ENCODE measurements around the gene KDM7A.

The KDM7A gene, protein sequence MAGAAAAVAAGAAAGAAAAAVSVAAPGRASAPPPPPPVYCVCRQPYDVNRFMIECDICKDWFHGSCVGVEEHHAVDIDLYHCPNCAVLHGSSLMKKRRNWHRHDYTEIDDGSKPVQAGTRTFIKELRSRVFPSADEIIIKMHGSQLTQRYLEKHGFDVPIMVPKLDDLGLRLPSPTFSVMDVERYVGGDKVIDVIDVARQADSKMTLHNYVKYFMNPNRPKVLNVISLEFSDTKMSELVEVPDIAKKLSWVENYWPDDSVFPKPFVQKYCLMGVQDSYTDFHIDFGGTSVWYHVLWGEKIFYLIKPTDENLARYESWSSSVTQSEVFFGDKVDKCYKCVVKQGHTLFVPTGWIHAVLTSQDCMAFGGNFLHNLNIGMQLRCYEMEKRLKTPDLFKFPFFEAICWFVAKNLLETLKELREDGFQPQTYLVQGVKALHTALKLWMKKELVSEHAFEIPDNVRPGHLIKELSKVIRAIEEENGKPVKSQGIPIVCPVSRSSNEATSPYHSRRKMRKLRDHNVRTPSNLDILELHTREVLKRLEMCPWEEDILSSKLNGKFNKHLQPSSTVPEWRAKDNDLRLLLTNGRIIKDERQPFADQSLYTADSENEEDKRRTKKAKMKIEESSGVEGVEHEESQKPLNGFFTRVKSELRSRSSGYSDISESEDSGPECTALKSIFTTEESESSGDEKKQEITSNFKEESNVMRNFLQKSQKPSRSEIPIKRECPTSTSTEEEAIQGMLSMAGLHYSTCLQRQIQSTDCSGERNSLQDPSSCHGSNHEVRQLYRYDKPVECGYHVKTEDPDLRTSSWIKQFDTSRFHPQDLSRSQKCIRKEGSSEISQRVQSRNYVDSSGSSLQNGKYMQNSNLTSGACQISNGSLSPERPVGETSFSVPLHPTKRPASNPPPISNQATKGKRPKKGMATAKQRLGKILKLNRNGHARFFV

GRCh38 chr7:140176811-140177702, at the start of gene KDM7A:
Gene KDM7A, minus strand, starts transcription at chr7:140176983. Its CDS starts 46 bp downstream, at chr7:140176937.
- no peaks in the 10 kb centered on the region for H3K36me3 ChIP-seq (replicated peaks)
- peaks cover 4% of the 10 kb centered on the region; the same call in 1 of the 2 replicates for H3K4me1 ChIP-seq
- H3K4me3 ChIP-seq: peak within 1 kb of the TSS; percentile 63
- 0 out of 2 replicates have a peak, but pooled peaks cover 2% of the 10 kb centered on the region for H3K9me3 ChIP-seq
- H3K27me3 ChIP-seq (ENCODE audit: low read depth): peaks cover 8% of the 10 kb centered on the region
- in situ Hi-C loops (cut with MboI; ENCODE audit: low sequenced_read_pairs): loop anchor here (10.0 kb wide), 1 partner anchor 148 kb away; no protein-coding TSS in a partner anchor
- peak; percentile 84 to 87 for DNase-seq (ENCODE audit: low spot score in 2 of 2)

GRCh38 chr7:140225562-140226249, 48.9 kb upstream of the KDM7A start:
- DNase-seq (ENCODE audit: low spot score in 2 of 2): no peak
- no peak overlapping the region for H3K4me3 ChIP-seq
- H3K9me3 ChIP-seq: no peaks in the 10 kb centered on the region
- H3K4me1 ChIP-seq: no peaks in the 10 kb centered on the region
- in situ Hi-C loops (cut with MboI; ENCODE audit: low sequenced_read_pairs): no loop called here
- no peaks in the 10 kb centered on the region for H3K27me3 ChIP-seq (ENCODE audit: low read depth)
- no peaks in the 10 kb centered on the region for H3K36me3 ChIP-seq (replicated peaks)

DNA sequence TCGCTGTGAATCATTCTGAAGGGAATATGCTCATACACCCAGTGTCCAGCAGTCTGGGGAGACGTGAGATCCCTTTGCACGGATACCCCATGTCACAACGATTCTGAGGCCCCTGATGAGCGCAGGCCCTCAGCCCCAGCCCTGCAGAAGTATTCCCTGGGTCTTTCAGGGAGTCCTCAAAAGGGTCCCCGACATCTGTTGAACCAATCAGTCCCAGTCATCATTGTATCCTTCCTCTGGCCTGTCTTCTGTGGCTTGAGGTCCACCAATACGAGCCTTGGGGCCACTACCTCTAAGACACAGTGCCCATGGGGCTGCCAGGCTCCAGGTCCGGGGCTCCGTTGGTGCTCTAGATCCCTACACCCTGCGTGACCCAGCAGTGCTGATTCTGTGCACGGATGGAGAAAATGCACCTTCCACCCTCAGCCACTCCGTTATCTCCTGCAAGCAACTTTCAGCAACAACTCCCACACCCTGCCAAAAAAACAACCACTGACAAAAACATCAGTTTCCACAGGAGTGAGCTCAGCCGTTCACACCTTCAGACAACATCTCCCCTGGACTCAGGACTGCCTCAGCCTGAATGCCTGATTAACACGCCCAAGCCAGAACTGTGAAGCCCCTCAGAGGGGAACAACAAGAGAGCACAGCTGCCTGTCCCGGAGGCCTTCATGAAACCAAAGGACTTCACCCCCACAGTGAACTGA, 46.9 kb upstream of the KDM7A start:
- in situ Hi-C loops (cut with MboI; ENCODE audit: low sequenced_read_pairs): no loop called here
- H3K36me3 ChIP-seq (replicated peaks): no peaks in the 10 kb centered on the region
- no peak overlapping the region for H3K4me3 ChIP-seq
- H3K4me1 ChIP-seq: no peaks in the 10 kb centered on the region
- no peaks in the 10 kb centered on the region for H3K9me3 ChIP-seq
- no peaks in the 10 kb centered on the region for H3K27me3 ChIP-seq (ENCODE audit: low read depth)
- no peak for DNase-seq (ENCODE audit: low spot score in 2 of 2)

DNA sequence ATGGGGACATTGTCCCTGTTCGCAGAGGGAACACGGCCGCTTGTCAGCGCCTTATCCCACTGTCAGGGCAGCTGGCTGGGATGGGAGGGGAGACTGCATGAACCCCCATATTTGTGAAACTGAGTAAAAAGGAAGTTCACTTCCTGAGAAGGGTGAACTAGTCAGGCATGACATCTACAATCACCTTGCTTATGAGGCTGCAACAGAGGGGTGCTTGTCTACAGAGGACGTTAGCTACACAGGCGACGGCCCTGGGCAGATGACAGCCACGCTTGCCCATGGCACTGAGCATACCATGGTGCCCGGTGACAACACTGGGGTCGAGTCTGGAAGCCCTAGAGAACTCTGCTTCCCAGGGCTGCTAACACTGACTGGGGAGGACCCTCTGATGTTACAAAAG, 46.0 kb upstream of the KDM7A start:
- in situ Hi-C loops (cut with MboI; ENCODE audit: low sequenced_read_pairs): no loop called here
- no peaks in the 10 kb centered on the region for H3K36me3 ChIP-seq (replicated peaks)
- H3K4me3 ChIP-seq: no peak overlapping the region
- no peaks in the 10 kb centered on the region for H3K27me3 ChIP-seq (ENCODE audit: low read depth)
- no peaks in the 10 kb centered on the region for H3K9me3 ChIP-seq
- no peak for DNase-seq (ENCODE audit: low spot score in 2 of 2)
- no peaks in the 10 kb centered on the region for H3K4me1 ChIP-seq

DNA sequence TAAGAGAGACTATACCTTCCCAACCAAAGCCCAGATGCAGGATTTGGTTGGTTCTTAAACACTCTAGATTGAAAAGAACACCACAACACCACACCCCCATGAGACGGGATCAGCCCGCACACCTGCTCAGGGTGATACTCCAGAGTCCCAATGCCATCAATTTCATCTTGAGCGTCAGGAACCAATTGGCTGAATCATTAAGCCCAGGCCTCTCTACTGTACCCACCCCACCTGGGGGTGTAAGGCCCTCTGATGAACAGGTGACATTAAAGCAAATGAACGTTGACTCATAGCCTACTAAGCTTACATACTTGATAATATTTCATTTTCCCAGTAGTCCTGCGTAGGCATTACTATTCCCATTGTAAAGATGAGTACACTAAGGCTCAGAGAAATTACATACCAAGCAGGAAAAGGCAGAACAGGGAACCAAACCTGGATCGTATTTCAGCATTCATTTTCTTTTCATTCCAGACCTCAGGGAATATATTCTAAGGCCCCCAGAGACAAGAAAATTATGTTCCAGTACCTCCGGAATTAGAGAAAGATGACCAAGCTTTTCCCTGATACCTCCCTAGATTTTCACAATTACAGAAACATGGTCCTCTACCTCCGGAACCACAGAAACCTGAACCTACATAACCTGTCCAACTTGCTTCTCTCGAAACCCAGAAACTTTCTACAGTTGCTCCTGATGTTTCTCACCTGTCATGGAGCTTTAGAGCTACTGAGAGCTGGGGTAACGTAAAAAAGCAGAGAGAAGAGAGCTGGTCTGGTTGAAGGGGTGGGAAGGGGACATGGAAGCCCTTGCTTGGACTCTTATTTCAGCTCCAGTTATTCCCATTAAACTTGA, 43.1 kb upstream of the KDM7A start:
- Histone ChIP-seq H3K4me3 (no peak overlapping the region), H3K36me3 (replicated peaks) (no peaks in the 10 kb centered on the region), H3K9me3 (no peaks in the 10 kb centered on the region), H3K27me3 (ENCODE audit: low read depth) (no peaks in the 10 kb centered on the region), H3K4me1 (no peaks in the 10 kb centered on the region)
- in situ Hi-C loops (cut with MboI; ENCODE audit: low sequenced_read_pairs): no loop called here
- DNase-seq (ENCODE audit: low spot score in 2 of 2): no peak

- no peaks in the 10 kb centered on the region for H3K27me3 ChIP-seq (ENCODE audit: low read depth)
- H3K4me3 ChIP-seq: no peak overlapping the region
- no peaks in the 10 kb centered on the region for H3K9me3 ChIP-seq
- no peaks in the 10 kb centered on the region for H3K36me3 ChIP-seq (replicated peaks)
- no peak for DNase-seq (ENCODE audit: low spot score in 2 of 2)
- in situ Hi-C loops (cut with MboI; ENCODE audit: low sequenced_read_pairs): no loop called here
- no peaks in the 10 kb centered on the region for H3K4me1 ChIP-seq
Observed at GRCh38 chr7:140218656-140219055, 41.9 kb upstream of the KDM7A start.

DNA sequence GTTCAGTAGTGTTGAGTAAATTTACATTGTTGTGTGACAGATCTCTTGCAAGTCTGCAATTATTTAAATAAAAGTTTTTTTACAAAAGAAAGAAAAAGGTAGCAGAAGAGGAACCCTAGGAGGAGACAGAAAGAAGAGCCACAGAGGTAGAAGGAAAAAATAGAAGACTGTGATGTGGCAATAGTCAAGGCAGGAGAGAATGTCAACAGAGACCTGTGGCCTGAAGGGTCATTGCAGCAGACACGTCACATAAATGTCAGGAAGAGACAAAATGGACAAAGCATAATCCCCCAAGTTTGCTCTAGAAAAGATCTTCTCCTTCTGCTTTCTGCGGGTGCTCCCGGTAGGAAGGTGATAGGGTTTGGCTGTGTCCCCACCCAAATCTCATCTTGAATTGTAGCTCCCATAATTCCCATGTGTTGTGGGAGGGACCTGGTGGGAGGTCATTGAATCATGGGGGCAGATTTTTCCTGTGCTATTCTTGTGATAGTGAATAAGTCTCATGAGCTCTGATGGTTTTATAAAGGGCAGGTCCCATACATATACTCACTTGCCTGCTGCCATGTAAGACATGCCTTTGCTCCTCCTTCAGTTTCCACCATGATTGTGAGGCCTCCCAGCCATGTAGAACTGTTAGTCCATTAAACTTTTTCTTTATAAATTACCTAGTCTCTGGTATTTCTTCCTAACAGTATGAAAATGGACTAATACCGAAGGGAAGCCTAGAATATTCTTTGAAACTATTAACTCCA, 41.1 kb upstream of the KDM7A start:
- Histone ChIP-seq H3K9me3 (no peaks in the 10 kb centered on the region), H3K4me1 (no peaks in the 10 kb centered on the region), H3K4me3 (no peak overlapping the region), H3K36me3 (replicated peaks) (no peaks in the 10 kb centered on the region), H3K27me3 (ENCODE audit: low read depth) (no peaks in the 10 kb centered on the region)
- in situ Hi-C loops (cut with MboI; ENCODE audit: low sequenced_read_pairs): no loop called here
- DNase-seq (ENCODE audit: low spot score in 2 of 2): no peak

- Histone ChIP-seq H3K36me3 (replicated peaks) (no peaks in the 10 kb centered on the region), H3K27me3 (ENCODE audit: low read depth) (no peaks in the 10 kb centered on the region), H3K9me3 (no peaks in the 10 kb centered on the region), H3K4me1 (no peaks in the 10 kb centered on the region), H3K4me3 (no peak overlapping the region)
- DNase-seq (ENCODE audit: low spot score in 2 of 2): no peak
- in situ Hi-C loops (cut with MboI; ENCODE audit: low sequenced_read_pairs): no loop called here
Observed at GRCh38 chr7:140215281-140215680, 38.5 kb upstream of the KDM7A start.

DNA sequence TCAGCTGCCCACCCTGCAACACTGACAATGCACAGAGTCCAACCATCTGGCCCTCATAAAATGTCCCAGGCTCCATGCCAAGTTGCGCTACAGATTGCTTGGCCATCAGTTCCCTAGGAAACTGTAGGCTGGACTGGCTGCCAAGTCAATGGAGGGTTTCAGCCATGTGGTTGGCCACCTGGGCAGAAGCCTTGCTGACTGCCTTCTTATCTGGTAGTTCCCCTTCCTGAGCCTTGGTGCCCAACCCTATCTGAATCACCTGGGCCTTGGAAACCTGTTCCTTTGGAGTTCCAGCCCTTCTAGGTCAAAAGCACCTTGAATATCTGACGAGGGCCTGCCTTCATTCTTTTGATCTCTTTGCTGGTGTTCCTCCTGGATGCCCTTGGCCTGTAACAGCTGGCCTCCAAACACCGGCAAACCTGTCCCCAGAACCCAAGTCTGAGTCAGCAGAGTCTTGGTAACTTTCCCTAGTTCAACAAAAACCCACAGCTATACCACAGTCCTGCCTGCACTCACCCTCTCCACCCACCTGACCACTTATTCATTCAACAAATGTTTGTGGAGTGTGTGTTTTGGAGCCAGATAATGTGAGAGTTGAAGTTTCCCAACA, 37.4 kb upstream of the KDM7A start:
- H3K36me3 ChIP-seq (replicated peaks): no peaks in the 10 kb centered on the region
- H3K4me1 ChIP-seq: no peaks in the 10 kb centered on the region
- H3K9me3 ChIP-seq: no peaks in the 10 kb centered on the region
- in situ Hi-C loops (cut with MboI; ENCODE audit: low sequenced_read_pairs): no loop called here
- H3K4me3 ChIP-seq: no peak overlapping the region
- no peak for DNase-seq (ENCODE audit: low spot score in 2 of 2)
- H3K27me3 ChIP-seq (ENCODE audit: low read depth): no peaks in the 10 kb centered on the region

DNA sequence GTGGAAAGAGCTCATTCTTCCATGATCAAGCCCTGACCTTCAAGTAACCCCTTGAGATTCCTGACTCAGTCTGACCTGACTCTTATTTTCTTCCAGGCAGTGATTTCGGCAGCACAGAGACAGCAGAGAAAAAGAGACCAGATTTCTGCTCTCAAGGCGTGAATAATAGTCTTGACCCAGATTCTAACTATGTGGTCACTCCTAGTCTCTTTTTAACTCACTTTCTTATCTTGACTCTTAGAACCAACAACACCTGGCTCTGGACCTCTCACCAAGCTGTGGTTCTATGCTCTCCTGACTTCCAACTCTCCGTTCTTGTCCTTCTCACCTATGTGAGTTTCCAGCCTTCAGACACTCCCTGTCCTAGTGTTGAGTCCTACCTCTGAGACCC, 36.9 kb upstream of the KDM7A start:
- DNase-seq (ENCODE audit: low spot score in 2 of 2): no peak

More for the DNA sequence above, 36.9 kb upstream of the KDM7A start:
- Histone ChIP-seq H3K36me3 (replicated peaks) (no peaks in the 10 kb centered on the region), H3K4me1 (no peaks in the 10 kb centered on the region), H3K4me3 (no peak overlapping the region), H3K27me3 (ENCODE audit: low read depth) (no peaks in the 10 kb centered on the region), H3K9me3 (no peaks in the 10 kb centered on the region)
- in situ Hi-C loops (cut with MboI; ENCODE audit: low sequenced_read_pairs): no loop called here
